C4-2B (cell line): ENCODE measurements around the gene CD58.

ENCODE experiments used
- H3K27ac ChIP-seq: fragments of 450-650 bp; 2 replicates; pipeline ENCODE4 v1.5.1; 2017
- CTCF ChIP-seq: fragments of 450-650 bp; conservative IDR thresholded peaks from 2 replicates; pipeline ENCODE4 v1.5.1; 2017; ENCODE audit warnings: mild to moderate bottlenecking
- ZFX ChIP-seq: fragments of 450-650 bp; IDR thresholded peaks from 2 replicates; pipeline ENCODE4 v1.6.1; 2017

Gene CD58

GRCh38 chr1:116559304-116559761 is 11.5 kb downstream of the CD58 start:
- H3K27ac ChIP-seq, result no peak overlapping the region
- no peak for TF ChIP-seq ZFX
- TF ChIP-seq CTCF, result no peak

GRCh38 chr1:116558571-116558970 is 12.3 kb downstream of the CD58 start:
- no peak overlapping the region for H3K27ac ChIP-seq
- TF ChIP-seq CTCF, result no peak
- TF ChIP-seq ZFX, result no peak

GRCh38 chr1:116558140-116558549 is 12.7 kb downstream of the CD58 start:
- TF ChIP-seq CTCF (no peak), ZFX (no peak)
- H3K27ac ChIP-seq, result no peak overlapping the region

- peak overlapping the region; percentile 72; the same call in 1 of the 2 replicates for H3K27ac ChIP-seq
- no peak for TF ChIP-seq CTCF
- no peak for TF ChIP-seq ZFX
Measured at GRCh38 chr1:116557323-116557878, 13.4 kb downstream of the CD58 start.

- peak overlapping the region; percentile 72 for H3K27ac ChIP-seq
Measured at GRCh38 chr1:116556289-116557006, 14.4 kb downstream of the CD58 start.

GRCh38 chr1:116554924-116555323 is 15.9 kb downstream of the CD58 start:
- H3K27ac ChIP-seq, result no peak overlapping the region
- TF ChIP-seq ZFX, result no peak
- TF ChIP-seq CTCF, result no peak

More at GRCh38 chr1:116556289-116557006, 14.4 kb downstream of the CD58 start:
- TF ChIP-seq ZFX (no peak), CTCF (peak; percentile 30)

GRCh38 chr1:116553386-116554115 is 17.3 kb downstream of the CD58 start:
- no peak for TF ChIP-seq CTCF
- TF ChIP-seq ZFX, result no peak
- no peak overlapping the region for H3K27ac ChIP-seq
